AG09319 (cell line): ENCODE data around the gene HMGN3.

Experiments used
- DNase-seq: peaks from one replicate; pipeline ENCODE4 v3.0.0-alpha.2; 2010; ENCODE audit warnings: low read depth; ENCODE audit errors: extremely low read depth
- CTCF ChIP-seq: IDR thresholded peaks from 2 replicates; pipeline ENCODE4 v1.5.1; 2011; ENCODE audit warnings: low read depth, mild to moderate bottlenecking, inconsistent platforms, low read length, moderate library complexity

Gene HMGN3

DNA sequence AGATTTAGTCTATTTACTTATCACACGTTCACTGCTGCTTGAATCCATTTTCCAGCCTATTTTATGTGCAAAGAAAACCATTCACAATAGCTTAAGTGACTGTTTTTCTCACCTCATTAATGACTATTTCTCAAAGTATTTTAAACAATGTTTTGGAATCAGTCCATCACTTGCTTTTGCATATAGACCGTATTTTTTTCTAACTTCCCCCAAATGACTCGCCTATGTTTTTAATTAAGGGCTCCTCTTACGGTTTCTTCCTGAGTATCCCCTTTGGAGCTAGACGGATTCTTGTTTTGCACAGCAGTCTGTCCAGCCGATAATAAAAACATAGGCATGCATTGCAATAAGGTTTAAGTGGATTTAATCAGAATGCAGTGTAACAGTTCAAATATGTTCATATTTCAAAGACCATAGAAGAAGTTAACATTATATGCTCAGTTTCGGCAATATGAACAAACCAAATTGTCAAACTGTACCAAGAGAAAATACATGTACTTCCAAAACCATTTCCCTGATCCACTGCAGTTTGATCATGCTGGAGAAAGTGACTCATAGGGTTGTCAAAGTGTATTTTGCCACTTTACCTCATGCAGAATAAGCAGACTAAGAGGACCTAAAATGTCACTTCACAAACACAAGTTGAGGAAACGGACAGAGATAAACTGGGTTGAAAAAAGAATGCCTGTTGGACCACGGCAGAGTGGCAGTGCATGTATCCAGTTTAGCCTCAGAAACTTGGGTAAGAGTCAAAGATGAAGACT is 66.4 kb downstream of the HMGN3 start:
- DNase-seq = no peak
- no peak for TF ChIP-seq CTCF

GRCh38 chr6:79159846-79160245 is 74.6 kb downstream of the HMGN3 start:
- TF ChIP-seq CTCF = no peak
- no peak for DNase-seq

- no peak for DNase-seq
- TF ChIP-seq CTCF = no peak
Observed at GRCh38 chr6:79158856-79159516, 75.5 kb downstream of the HMGN3 start.

- no peak for TF ChIP-seq CTCF
- no peak for DNase-seq
Observed at GRCh38 chr6:79157961-79158644, 76.4 kb downstream of the HMGN3 start.

GRCh38 chr6:79152269-79152737 is 82.2 kb downstream of the HMGN3 start:
- DNase-seq = no peak
- no peak for TF ChIP-seq CTCF
